HEK293 (cell line): ENCODE data around the gene ATP6V1G1.

Experiments used
- BCL6B ChIP-seq: fragments of 450-650 bp; formaldehyde crosslinking; IDR thresholded peaks from 2 replicates; pipeline ENCODE4 v1.5.1; 2017; ENCODE audit warnings: missing biosample characterization, missing genetic modification characterization
- CTCF ChIP-seq: fragments of 450-650 bp; formaldehyde crosslinking; IDR thresholded peaks from 2 replicates; pipeline ENCODE4 v1.5.1; 2016; ENCODE audit warnings: missing biosample characterization, missing genetic modification characterization
- GLI4 ChIP-seq: fragments of 450-650 bp; formaldehyde crosslinking; IDR thresholded peaks from 2 replicates; pipeline ENCODE4 v1.5.1; 2016; ENCODE audit warnings: missing biosample characterization, missing genetic modification characterization
- GLIS1 ChIP-seq: fragments of 450-650 bp; formaldehyde crosslinking; IDR thresholded peaks from 2 replicates; pipeline ENCODE4 v1.5.1; 2016; ENCODE audit warnings: missing biosample characterization, missing genetic modification characterization
- HOXA7 ChIP-seq: sonication (generic); formaldehyde crosslinking; IDR thresholded peaks from 2 replicates; pipeline ENCODE4 v1.8.1; 2022; ENCODE audit warnings: missing genetic modification reagents, borderline replicate concordance
- KLF1 ChIP-seq: fragments of 450-650 bp; formaldehyde crosslinking; IDR thresholded peaks from 2 replicates; pipeline ENCODE4 v1.5.1; 2016; ENCODE audit warnings: missing biosample characterization, missing genetic modification characterization
- KLF10 ChIP-seq: fragments of 450-650 bp; IDR thresholded peaks from 2 replicates; pipeline ENCODE4 v1.5.1; 2018; ENCODE audit warnings: missing biosample characterization, mild to moderate bottlenecking, missing genetic modification characterization
- MYNN ChIP-seq: fragments of 450-650 bp; formaldehyde crosslinking; IDR thresholded peaks from 2 replicates; pipeline ENCODE4 v1.5.1; 2016; ENCODE audit warnings: missing biosample characterization, missing genetic modification characterization, borderline replicate concordance
- RBAK ChIP-seq: fragments of 450-650 bp; formaldehyde crosslinking; IDR thresholded peaks from 2 replicates; pipeline ENCODE4 v1.5.1; 2016; ENCODE audit warnings: missing biosample characterization, missing genetic modification characterization
- YY2 ChIP-seq: fragments of 450-650 bp; formaldehyde crosslinking; IDR thresholded peaks from 2 replicates; pipeline ENCODE4 v1.5.1; 2016; ENCODE audit warnings: missing biosample characterization, missing genetic modification characterization
- ZBTB21 ChIP-seq: fragments of 450-650 bp; formaldehyde crosslinking; IDR thresholded peaks from 2 replicates; pipeline ENCODE4 v1.5.1; 2017; ENCODE audit warnings: missing biosample characterization, missing genetic modification characterization
- ZBTB7A ChIP-seq: fragments of 450-650 bp; formaldehyde crosslinking; IDR thresholded peaks from 2 replicates; pipeline ENCODE4 v1.5.1; 2016; ENCODE audit warnings: low read depth, missing biosample characterization, missing genetic modification characterization
- ZEB2 ChIP-seq: fragments of 450-650 bp; formaldehyde crosslinking; IDR thresholded peaks from 2 replicates; pipeline ENCODE4 v1.5.1; 2016; ENCODE audit warnings: missing biosample characterization, missing genetic modification characterization
- ZFP3 ChIP-seq: fragments of 450-650 bp; formaldehyde crosslinking; IDR thresholded peaks from 2 replicates; pipeline ENCODE4 v1.5.1; 2016; ENCODE audit warnings: low read depth, missing biosample characterization, missing genetic modification characterization
- ZFP37 ChIP-seq: fragments of 450-650 bp; formaldehyde crosslinking; IDR thresholded peaks from 2 replicates; pipeline ENCODE4 v1.5.1; 2016; ENCODE audit warnings: missing biosample characterization, missing genetic modification characterization
- ZNF140 ChIP-seq: fragments of 450-650 bp; formaldehyde crosslinking; IDR thresholded peaks from 2 replicates; pipeline ENCODE4 v1.5.1; 2016; ENCODE audit warnings: missing biosample characterization, missing genetic modification characterization
- ZNF169 ChIP-seq: fragments of 450-650 bp; formaldehyde crosslinking; IDR thresholded peaks from 2 replicates; pipeline ENCODE4 v1.5.1; 2016; ENCODE audit warnings: missing biosample characterization, missing genetic modification characterization
- ZNF19 ChIP-seq: fragments of 450-650 bp; formaldehyde crosslinking; IDR thresholded peaks from 2 replicates; pipeline ENCODE4; 2016; ENCODE audit warnings: missing biosample characterization, missing genetic modification characterization, low read depth
- ZNF24 ChIP-seq: fragments of 450-650 bp; formaldehyde crosslinking; IDR thresholded peaks from 2 replicates; pipeline ENCODE4 v1.5.1; 2016; ENCODE audit warnings: missing biosample characterization, missing genetic modification characterization
- ZNF398 ChIP-seq: fragments of 450-650 bp; formaldehyde crosslinking; IDR thresholded peaks from 2 replicates; pipeline ENCODE4 v1.5.1; 2017; ENCODE audit warnings: missing biosample characterization, missing genetic modification characterization
- ZNF433 ChIP-seq: fragments of 450-650 bp; formaldehyde crosslinking; IDR thresholded peaks from 2 replicates; pipeline ENCODE4 v1.5.1; 2016; ENCODE audit warnings: missing biosample characterization, missing genetic modification characterization, low read depth
- ZNF521 ChIP-seq: fragments of 450-650 bp; formaldehyde crosslinking; IDR thresholded peaks from 2 replicates; pipeline ENCODE4 v1.5.1; 2017; ENCODE audit warnings: missing biosample characterization, mild to moderate bottlenecking, missing genetic modification characterization
- ZNF600 ChIP-seq: fragments of 450-650 bp; formaldehyde crosslinking; IDR thresholded peaks from 2 replicates; pipeline ENCODE4 v1.5.1; 2016; ENCODE audit warnings: missing biosample characterization, missing genetic modification characterization
- ZNF660 ChIP-seq: fragments of 450-650 bp; IDR thresholded peaks from 2 replicates; pipeline ENCODE4 v1.5.1; 2018; ENCODE audit warnings: missing biosample characterization, mild to moderate bottlenecking, missing genetic modification characterization
- ZNF843 ChIP-seq: fragments of 450-650 bp; formaldehyde crosslinking; IDR thresholded peaks from 2 replicates; pipeline ENCODE4 v1.5.1; 2016; ENCODE audit warnings: missing biosample characterization, missing genetic modification characterization
- ZSCAN16 ChIP-seq: fragments of 450-650 bp; formaldehyde crosslinking; IDR thresholded peaks from 2 replicates; pipeline ENCODE4 v1.5.1; 2016; ENCODE audit warnings: missing biosample characterization, missing genetic modification characterization
- ZSCAN23 ChIP-seq: fragments of 450-650 bp; formaldehyde crosslinking; IDR thresholded peaks from 2 replicates; pipeline ENCODE4 v1.5.1; 2016; ENCODE audit warnings: missing biosample characterization, missing genetic modification characterization
- ZSCAN4 ChIP-seq: fragments of 450-650 bp; formaldehyde crosslinking; IDR thresholded peaks from 2 replicates; pipeline ENCODE4 v1.5.1; 2017; ENCODE audit warnings: missing biosample characterization, missing genetic modification characterization
- TF ChIP-seq, protein P1 (sequence below): fragments of 450-650 bp; formaldehyde crosslinking; IDR thresholded peaks from 2 replicates; pipeline ENCODE4; 2016; ENCODE audit warnings: missing biosample characterization, missing genetic modification characterization
- TF ChIP-seq, protein P2 (sequence below): fragments of 450-650 bp; formaldehyde crosslinking; conservative IDR thresholded peaks from 2 replicates; pipeline ENCODE4 v1.5.1; 2016; ENCODE audit warnings: low read depth, missing biosample characterization, missing genetic modification characterization

ATP6V1G1 gene

GRCh38 chr9:114587345-114588202 is at the start of gene ATP6V1G1 (continued):
- 0 out of 2 replicates have a peak, but pooled peaks have one; percentile 35 for TF ChIP-seq ZNF843 (tag by site-specific recombination)
- no peak for TF ChIP-seq ZNF600 (tag by site-specific recombination)
- TF ChIP-seq CTCF, result peak; percentile 20; the same call in 1 of the 2 replicates
- TF ChIP-seq ZSCAN4, result no peak
- TF ChIP-seq ZNF169 (tag by site-specific recombination), result no peak
- no peak for TF ChIP-seq ZNF140 (tag by site-specific recombination)
- no peak for TF ChIP-seq ZNF521 (tag by site-specific recombination)
- TF ChIP-seq, protein P1, sequence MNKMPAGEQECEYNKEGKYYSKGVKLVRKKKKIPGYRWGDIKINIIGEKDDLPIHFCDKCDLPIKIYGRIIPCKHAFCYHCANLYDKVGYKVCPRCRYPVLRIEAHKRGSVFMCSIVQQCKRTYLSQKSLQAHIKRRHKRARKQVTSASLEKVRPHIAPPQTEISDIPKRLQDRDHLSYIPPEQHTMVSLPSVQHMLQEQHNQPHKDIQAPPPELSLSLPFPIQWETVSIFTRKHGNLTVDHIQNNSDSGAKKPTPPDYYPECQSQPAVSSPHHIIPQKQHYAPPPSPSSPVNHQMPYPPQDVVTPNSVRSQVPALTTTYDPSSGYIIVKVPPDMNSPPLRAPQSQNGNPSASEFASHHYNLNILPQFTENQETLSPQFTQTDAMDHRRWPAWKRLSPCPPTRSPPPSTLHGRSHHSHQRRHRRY, result no peak
- TF ChIP-seq ZBTB21 (tag by site-specific recombination), result no peak
- no peak for TF ChIP-seq KLF1 (tag by site-specific recombination)
- no peak for TF ChIP-seq ZFP3 (tag by site-specific recombination)
- peak; percentile 50; the same call in 1 of the 2 replicates for TF ChIP-seq YY2 (tag by site-specific recombination)
- TF ChIP-seq ZNF24, result peak; percentile 83; the same call in 1 of the 2 replicates
- TF ChIP-seq GLIS1 (tag by site-specific recombination), result no peak
- TF ChIP-seq ZEB2 (tag by site-specific recombination), result peak; percentile 25; the same call in 1 of the 2 replicates
- no peak for TF ChIP-seq RBAK
- TF ChIP-seq MYNN (tag by site-specific recombination), result no peak
- 0 out of 2 replicates have a peak, but pooled peaks have one; percentile 52 for TF ChIP-seq ZBTB7A (tag by site-specific recombination)
- no peak for TF ChIP-seq ZNF433
- no peak for TF ChIP-seq KLF10 (tag by site-specific recombination)
- TF ChIP-seq ZSCAN16 (tag by site-specific recombination), result no peak
- TF ChIP-seq ZNF660 (tag by site-specific recombination), result peak; percentile 50; the same call in 1 of the 2 replicates
- TF ChIP-seq BCL6B, result no peak
- no peak for TF ChIP-seq ZNF19 (tag by site-specific recombination)
- TF ChIP-seq, protein P2, sequence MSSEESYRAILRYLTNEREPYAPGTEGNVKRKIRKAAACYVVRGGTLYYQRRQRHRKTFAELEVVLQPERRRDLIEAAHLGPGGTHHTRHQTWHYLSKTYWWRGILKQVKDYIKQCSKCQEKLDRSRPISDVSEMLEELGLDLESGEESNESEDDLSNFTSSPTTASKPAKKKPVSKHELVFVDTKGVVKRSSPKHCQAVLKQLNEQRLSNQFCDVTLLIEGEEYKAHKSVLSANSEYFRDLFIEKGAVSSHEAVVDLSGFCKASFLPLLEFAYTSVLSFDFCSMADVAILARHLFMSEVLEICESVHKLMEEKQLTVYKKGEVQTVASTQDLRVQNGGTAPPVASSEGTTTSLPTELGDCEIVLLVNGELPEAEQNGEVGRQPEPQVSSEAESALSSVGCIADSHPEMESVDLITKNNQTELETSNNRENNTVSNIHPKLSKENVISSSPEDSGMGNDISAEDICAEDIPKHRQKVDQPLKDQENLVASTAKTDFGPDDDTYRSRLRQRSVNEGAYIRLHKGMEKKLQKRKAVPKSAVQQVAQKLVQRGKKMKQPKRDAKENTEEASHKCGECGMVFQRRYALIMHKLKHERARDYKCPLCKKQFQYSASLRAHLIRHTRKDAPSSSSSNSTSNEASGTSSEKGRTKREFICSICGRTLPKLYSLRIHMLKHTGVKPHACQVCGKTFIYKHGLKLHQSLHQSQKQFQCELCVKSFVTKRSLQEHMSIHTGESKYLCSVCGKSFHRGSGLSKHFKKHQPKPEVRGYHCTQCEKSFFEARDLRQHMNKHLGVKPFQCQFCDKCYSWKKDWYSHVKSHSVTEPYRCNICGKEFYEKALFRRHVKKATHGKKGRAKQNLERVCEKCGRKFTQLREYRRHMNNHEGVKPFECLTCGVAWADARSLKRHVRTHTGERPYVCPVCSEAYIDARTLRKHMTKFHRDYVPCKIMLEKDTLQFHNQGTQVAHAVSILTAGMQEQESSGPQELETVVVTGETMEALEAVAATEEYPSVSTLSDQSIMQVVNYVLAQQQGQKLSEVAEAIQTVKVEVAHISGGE (tag by site-specific recombination), result no peak
- TF ChIP-seq ZSCAN23 (tag by site-specific recombination), result no peak
- TF ChIP-seq ZNF398 (tag by site-specific recombination), result no peak
- no peak for TF ChIP-seq HOXA7 (CRISPR knock-in tag)
- TF ChIP-seq GLI4 (tag by site-specific recombination), result no peak
- 0 out of 2 replicates have a peak, but pooled peaks have one; percentile 42 for TF ChIP-seq ZFP37 (tag by site-specific recombination)
